K562 (cell line): ENCODE data around the gene TSPAN12. TPM values are rescaled to one million over a fixed set of nuclear protein-coding genes. Genes with fewer than 3 reads are reported as not detected.

Experiments used
- ATAC-seq: fragments of 200-7000 bp; cut with Tn5 transposase; 3 replicates; pipeline ENCODE4 v1.9.1; 2020; ENCODE audit warnings: moderate library complexity
- BruUV-seq: library from RNA; stranded (reverse); fragments of 400-500 nt; replicated peaks from 2 replicates; lab custom pipeline; 2021; lab: Mats Ljungman, UMichigan
- CTCF ChIA-PET: fragments of 300-600 bp; formaldehyde crosslinking; extraction: SDS; loops from one replicate; lab custom pipeline; 2021; ENCODE audit warnings: low intra/inter-chr PET ratio; lab: Yijun Ruan, JAX
- POLR2A ChIA-PET: fragments of 300-600, 350-650 bp; sonication (Branson Sonifier 250); formaldehyde crosslinking; extraction: SDS; loops from one replicate; lab custom pipeline; 2021; ENCODE audit warnings: antibody characterized with exemption, inconsistent platforms; lab: Yijun Ruan, JAX
- DNase-seq, 4 experiments: peaks; one replicate each; pipeline versions ENCODE4 v3.0.0 to v3.0.0-alpha.2; 2011 to 2018; ENCODE audit warnings: low spot score in 3 of 4, mixed read lengths in 3 of 4; ENCODE audit errors: extremely low read depth in 1 of 4
- FAIRE-seq: peaks from 2 replicates; lab custom pipeline; 2011; peaks lifted over from hg19 to GRCh38; lab: Jason Lieb, UNC
- H2AFZ ChIP-seq: 2 replicates; pipeline ENCODE4 v1.6.0; 2011; ENCODE audit warnings: low read depth, low read length, control low read depth, inconsistent platforms
- H3K27ac ChIP-seq: fragments of 200-600 bp; 3 replicates; pipeline ENCODE4 v1.8.0; 2011; ENCODE audit warnings: low read depth, mild to moderate bottlenecking, control low read depth, inconsistent platforms, low read length, moderate library complexity, mixed read lengths; ENCODE audit errors: extremely low read depth
- H3K27me3 ChIP-seq, 2 experiments: fragments of 300-600 bp in 1 of 2; 2 replicates in 1 of 2; 3 replicates in 1 of 2; pipeline versions ENCODE4 v1.6.0 to v1.8.0; 2011; ENCODE audit warnings: inconsistent platforms in 2 of 2, low read length in 2 of 2, mild to moderate bottlenecking in 1 of 2, mixed read lengths in 1 of 2, moderate library complexity in 1 of 2; ENCODE audit not compliant: control insufficient read depth in 2 of 2, insufficient read depth in 2 of 2
- H3K36me3 ChIP-seq: fragments of 300-600 bp; 3 replicates; pipeline ENCODE4 v1.8.0; 2011; ENCODE audit warnings: mild to moderate bottlenecking, low read length, inconsistent platforms; ENCODE audit not compliant: control insufficient read depth, insufficient read depth
- H3K4me1 ChIP-seq, 2 experiments: fragments of 200-600 bp in 1 of 2; replicated peaks in 1 of 2; 2 replicates in 1 of 2; 3 replicates in 1 of 2; pipeline versions ENCODE4 v1.5.1 to v1.8.0; 2011; ENCODE audit warnings: inconsistent platforms in 2 of 2, low read length in 2 of 2, mild to moderate bottlenecking in 1 of 2, mixed read lengths in 1 of 2, moderate library complexity in 1 of 2; ENCODE audit not compliant: control insufficient read depth in 2 of 2, insufficient read depth in 2 of 2
- H3K4me2 ChIP-seq: 2 replicates; pipeline ENCODE4 v1.6.1; 2011; ENCODE audit warnings: low read length, control low read depth, inconsistent platforms, mixed read lengths; ENCODE audit not compliant: insufficient read depth
- H3K4me3 ChIP-seq: fragments of 200-600 bp; sonication (generic), shearing (Covaris generic); 2 replicates; pipeline ENCODE4 v1.5.1; 2016; ENCODE audit warnings: control low read depth, inconsistent platforms
- H3K79me2 ChIP-seq: fragments of 200-600 bp; 3 replicates; pipeline ENCODE4 v1.8.0; 2011; ENCODE audit warnings: low read length, inconsistent platforms; ENCODE audit not compliant: control insufficient read depth, insufficient read depth
- H3K9ac ChIP-seq, 2 experiments: 2 replicates each; pipeline versions ENCODE4 v1.6.0 to v1.6.1; 2011; ENCODE audit warnings: low read depth in 2 of 2, low read length in 2 of 2, control low read depth in 1 of 2, inconsistent platforms in 1 of 2, mild to moderate bottlenecking in 1 of 2, mixed read lengths in 1 of 2; ENCODE audit not compliant: insufficient read depth in 1 of 2
- H3K9me1 ChIP-seq: one replicate; pipeline ENCODE4 v1.6.0; 2011; ENCODE audit warnings: inconsistent platforms, mild to moderate bottlenecking, low read length, moderate library complexity; ENCODE audit not compliant: control insufficient read depth, insufficient read depth
- H3K9me3 ChIP-seq: replicated peaks from 2 replicates; pipeline ENCODE4 v1.5.1; 2011; ENCODE audit warnings: low read depth, low read length, inconsistent platforms; ENCODE audit not compliant: control insufficient read depth, insufficient read depth
- H4K20me1 ChIP-seq: replicated peaks from 2 replicates; pipeline ENCODE4 v1.6.1; 2011; ENCODE audit warnings: low read length, inconsistent platforms, mixed read lengths; ENCODE audit not compliant: control insufficient read depth, insufficient read depth
- C11orf30 ChIP-seq: fragments of 450-650 bp; IDR thresholded peaks from 2 replicates; pipeline ENCODE4 v1.6.1; 2016; ENCODE audit warnings: low read depth, mild to moderate bottlenecking
- ID3 ChIP-seq, 2 experiments: fragments of 250-450 bp in 1 of 2; fragments of 450-650 bp in 1 of 2; sonication (Bioruptor Pico) in 1 of 2; IDR thresholded peaks; 2 replicates each; pipeline versions ENCODE4 v1.6.1 to v1.8.0; 2016 to 2021; ENCODE audit warnings: mild to moderate bottlenecking in 2 of 2, moderate library complexity in 2 of 2, missing compliant biosample characterization in 1 of 2, missing genetic modification characterization in 1 of 2
- KAT2B ChIP-seq: IDR thresholded peaks from one replicate; pipeline ENCODE4 v1.6.1; 2012; ENCODE audit warnings: low read depth, mild to moderate bottlenecking, control low read depth, inconsistent platforms, low read length, moderate library complexity
- NFXL1 ChIP-seq: fragments of 450-650 bp; formaldehyde crosslinking; IDR thresholded peaks from 2 replicates; pipeline ENCODE4 v1.4.0; 2021; ENCODE audit warnings: mild to moderate bottlenecking
- WGBS: fragments of 100-300 bp; shearing (Covaris generic); methylation state at CpG from one replicate; pipeline ENCODE4 v1.1.6; 2016; ENCODE audit warnings: low coverage, mixed read lengths; ENCODE audit not compliant: insufficient coverage; ENCODE audit errors: missing lambda C conversion rate; 5-methylcytosine and 5-hydroxymethylcytosine counted together
- in situ Hi-C: fragments of 300-500 bp; cut with MboI; formaldehyde crosslinking; loops from 4 replicates; pipeline ENCODE4 v1.15.0; 2018; ENCODE audit warnings: inconsistent platforms, mixed read lengths
- intact Hi-C: fragments of 100-400 bp; cut with micrococcal nuclease; formaldehyde crosslinking; loops from 2 replicates; pipeline ENCODE4 v1.14.2; 2022
- polyA plus RNA-seq, 8 experiments: library from polyadenylated mRNA; depleted of rRNA in 4 of 8; stranded (reverse) in 5 of 8; unstranded in 3 of 8; fragments of >200 nt; fragmentation: Nextera tagmentation in 2 of 8; fragmentation: Illumina TruSeq in 1 of 8; extraction: Ambion mirVana in 2 of 8; extraction: Trizol in 1 of 8; gene quantifications; 2 replicates each; pipeline versions ENCODE4 v1.2.1 to v1.2.3, GENCODE V29; 2011 to 2014; ENCODE audit warnings: inconsistent platforms in 1 of 8, missing spikeins in 1 of 8
- total RNA-seq, 7 experiments: library from RNA; depleted of rRNA in 6 of 7; stranded (reverse); fragments of >200 nt in 6 of 7; fragmentation: Illumina TruSeq in 2 of 7; extraction: Trizol in 2 of 7; gene quantifications; 2 replicates each; pipeline versions ENCODE4 v1.2.1 to v1.2.3, GENCODE V29; 2011 to 2021; ENCODE audit warnings: low replicate concordance in 1 of 7

The TSPAN12 gene
- total and polyA plus RNA-seq, 9 of the 15 experiments (the other 6 are each of a cell fraction or from before 2014, with no cell fraction given) = 0.13 to 1.7 (median 0.35) TPM; not detected in 1

DNA sequence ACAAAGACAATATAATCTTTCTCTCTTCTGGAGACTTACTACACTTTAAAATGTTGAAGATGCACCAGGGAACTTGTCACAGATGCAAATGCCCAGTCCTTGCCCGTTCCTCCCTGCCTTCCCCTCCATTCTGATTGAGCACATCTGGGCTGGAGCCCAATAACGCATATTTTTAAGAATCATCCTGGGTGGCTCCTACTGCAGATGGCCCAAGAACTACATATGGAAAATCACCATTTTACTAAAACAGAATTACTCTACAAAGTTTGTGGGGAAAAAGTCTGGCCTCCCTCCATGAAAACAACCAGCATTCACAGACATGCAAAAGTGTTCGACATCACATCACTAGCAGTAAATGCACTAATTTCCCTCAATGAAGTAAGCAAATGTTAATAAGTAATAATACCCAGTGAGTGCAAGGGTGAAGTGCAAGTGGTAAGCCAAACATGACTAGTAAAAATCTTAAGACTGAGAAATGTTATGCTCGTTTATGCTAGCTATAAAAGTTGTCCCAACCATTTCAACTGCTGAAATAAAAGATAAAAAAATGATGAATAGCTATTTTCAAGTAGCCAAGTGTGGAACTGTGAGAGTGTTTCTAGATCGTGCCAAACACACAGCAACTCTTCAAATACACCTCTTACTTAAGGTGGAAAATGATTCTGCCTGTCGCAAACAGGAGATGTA, 43.5 kb downstream of the TSPAN12 start:
- Histone ChIP-seq H3K4me2 (no peak overlapping the region), H3K9ac (no peak overlapping the region), H3K9me1 (no peaks in the 10 kb centered on the region), H4K20me1 (no peaks in the 10 kb centered on the region), H3K4me1 (no peaks in the 10 kb centered on the region), H2AFZ (no peak overlapping the region), H3K27ac (no peak overlapping the region), H3K79me2 (no peaks in the 10 kb centered on the region), H3K9me3 (no peaks in the 10 kb centered on the region), H3K36me3 (no peaks in the 10 kb centered on the region), H3K4me3 (no peak overlapping the region), H3K27me3 (no peaks in the 10 kb centered on the region)
- intact Hi-C loops = no loop called here
- CTCF ChIA-PET = no interaction called here
- POLR2A ChIA-PET = no interaction called here
- 2% methylated on average over 6 of the region's 6 CpGs for WGBS
- no peak; the same call in 2 of the 3 replicates for ATAC-seq
- in situ Hi-C loops = no loop called here
- no peak for DNase-seq
- no peak for FAIRE-seq
- TF ChIP-seq C11orf30 = peak; percentile 20; the same call in 1 of the 2 replicates
- TF ChIP-seq NFXL1 = no peak
- no TSS peak for BruUV-seq

GRCh38 chr7:120813546-120814252, 44.2 kb downstream of the TSPAN12 start:
- WGBS = under 1% methylated on average over 4 of the region's 4 CpGs
- H3K9me3 ChIP-seq = no peaks in the 10 kb centered on the region

More at GRCh38 chr7:120813546-120814252, 44.2 kb downstream of the TSPAN12 start:
- Histone ChIP-seq H3K27ac (no peak overlapping the region), H2AFZ (no peak overlapping the region), H3K79me2 (no peaks in the 10 kb centered on the region), H3K27me3 (no peaks in the 10 kb centered on the region), H3K9me1 (no peaks in the 10 kb centered on the region), H3K9ac (no peak overlapping the region), H3K4me1 (no peaks in the 10 kb centered on the region), H3K4me2 (no peak overlapping the region), H3K4me3 (no peak overlapping the region), H4K20me1 (no peaks in the 10 kb centered on the region), H3K36me3 (no peaks in the 10 kb centered on the region)
- TF ChIP-seq KAT2B (no peak), ID3 (CRISPR knock-in tag; IDR thresholded peaks at IDR 0.05) (no peak), ID3 (tag; IDR thresholded peaks at IDR 0.05) (0 out of 2 replicates have a peak, but pooled peaks have one; percentile 26)
- DNase-seq (no peak), ATAC-seq (peak; percentile 39; the same call in 2 of the 3 replicates), FAIRE-seq (no peak)
- BruUV-seq = no TSS peak
- in situ Hi-C loops = no loop called here
- intact Hi-C loops = no loop called here
- ChIA-PET CTCF (no interaction called here), POLR2A (no interaction called here)
